H1 (cell line): ENCODE data around the gene OR51S1. TPM values are rescaled to one million over a fixed set of nuclear protein-coding genes. Genes with fewer than 3 reads are reported as not detected.

Source experiments
- polyA plus RNA-seq, 7 experiments: library from polyadenylated mRNA; depleted of rRNA in 3 of 7; stranded (reverse) in 5 of 7; unstranded in 2 of 7; fragments of >200 nt in 5 of 7; fragments of 200-250 nt in 2 of 7; gene quantifications; 1 replicate in 5 of 7; 2 replicates in 1 of 7; 4 replicates in 1 of 7; pipeline versions ENCODE4 v1.2.1 to v1.2.3, GENCODE V29; 2011 to 2013; ENCODE audit warnings: missing spikeins in 2 of 7, mixed read lengths in 2 of 7
- total RNA-seq: library from RNA; stranded (reverse); fragmentation: NEBNext Ultra II Directional; extraction: Animal tissue kit (Norgen Biotek cat#: 25700); gene quantifications from 2 replicates; pipeline ENCODE4 v1.2.1, GENCODE V29; 2021
- TF ChIP-seq, protein P1 (sequence below): fragments of 300-600 bp; sonication (generic); IDR thresholded peaks from 2 replicates; pipeline ENCODE4 v1.7.1; 2012; ENCODE audit warnings: low read length, moderate library complexity, mild to moderate bottlenecking, inconsistent platforms; ENCODE audit not compliant: insufficient replicate concordance

The OR51S1 gene
- total and polyA plus RNA-seq, 2 of the 8 experiments (the other 6 are each of a cell fraction or from before 2014, with no cell fraction given): not detected

DNA sequence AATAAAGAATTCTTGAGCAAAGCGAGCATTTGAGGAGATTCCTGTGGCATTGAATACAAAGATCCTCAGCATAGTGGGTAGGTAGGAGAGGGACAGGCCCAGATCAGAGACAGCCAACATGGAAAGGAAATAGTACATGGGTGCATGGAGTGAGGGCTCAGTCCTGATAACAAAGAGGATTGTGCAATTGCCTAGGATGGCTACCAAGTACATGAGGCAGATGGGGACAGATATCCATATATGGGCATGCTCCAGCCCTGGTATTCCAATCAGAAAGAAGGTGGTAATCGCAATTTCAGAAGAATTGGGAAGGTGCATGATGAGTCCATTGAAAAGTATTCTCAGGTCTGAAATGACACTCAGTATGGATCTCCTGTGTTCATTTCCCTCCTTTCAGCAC is 41.3 kb upstream of the OR51S1 start (continued):
- TF ChIP-seq, protein P1, sequence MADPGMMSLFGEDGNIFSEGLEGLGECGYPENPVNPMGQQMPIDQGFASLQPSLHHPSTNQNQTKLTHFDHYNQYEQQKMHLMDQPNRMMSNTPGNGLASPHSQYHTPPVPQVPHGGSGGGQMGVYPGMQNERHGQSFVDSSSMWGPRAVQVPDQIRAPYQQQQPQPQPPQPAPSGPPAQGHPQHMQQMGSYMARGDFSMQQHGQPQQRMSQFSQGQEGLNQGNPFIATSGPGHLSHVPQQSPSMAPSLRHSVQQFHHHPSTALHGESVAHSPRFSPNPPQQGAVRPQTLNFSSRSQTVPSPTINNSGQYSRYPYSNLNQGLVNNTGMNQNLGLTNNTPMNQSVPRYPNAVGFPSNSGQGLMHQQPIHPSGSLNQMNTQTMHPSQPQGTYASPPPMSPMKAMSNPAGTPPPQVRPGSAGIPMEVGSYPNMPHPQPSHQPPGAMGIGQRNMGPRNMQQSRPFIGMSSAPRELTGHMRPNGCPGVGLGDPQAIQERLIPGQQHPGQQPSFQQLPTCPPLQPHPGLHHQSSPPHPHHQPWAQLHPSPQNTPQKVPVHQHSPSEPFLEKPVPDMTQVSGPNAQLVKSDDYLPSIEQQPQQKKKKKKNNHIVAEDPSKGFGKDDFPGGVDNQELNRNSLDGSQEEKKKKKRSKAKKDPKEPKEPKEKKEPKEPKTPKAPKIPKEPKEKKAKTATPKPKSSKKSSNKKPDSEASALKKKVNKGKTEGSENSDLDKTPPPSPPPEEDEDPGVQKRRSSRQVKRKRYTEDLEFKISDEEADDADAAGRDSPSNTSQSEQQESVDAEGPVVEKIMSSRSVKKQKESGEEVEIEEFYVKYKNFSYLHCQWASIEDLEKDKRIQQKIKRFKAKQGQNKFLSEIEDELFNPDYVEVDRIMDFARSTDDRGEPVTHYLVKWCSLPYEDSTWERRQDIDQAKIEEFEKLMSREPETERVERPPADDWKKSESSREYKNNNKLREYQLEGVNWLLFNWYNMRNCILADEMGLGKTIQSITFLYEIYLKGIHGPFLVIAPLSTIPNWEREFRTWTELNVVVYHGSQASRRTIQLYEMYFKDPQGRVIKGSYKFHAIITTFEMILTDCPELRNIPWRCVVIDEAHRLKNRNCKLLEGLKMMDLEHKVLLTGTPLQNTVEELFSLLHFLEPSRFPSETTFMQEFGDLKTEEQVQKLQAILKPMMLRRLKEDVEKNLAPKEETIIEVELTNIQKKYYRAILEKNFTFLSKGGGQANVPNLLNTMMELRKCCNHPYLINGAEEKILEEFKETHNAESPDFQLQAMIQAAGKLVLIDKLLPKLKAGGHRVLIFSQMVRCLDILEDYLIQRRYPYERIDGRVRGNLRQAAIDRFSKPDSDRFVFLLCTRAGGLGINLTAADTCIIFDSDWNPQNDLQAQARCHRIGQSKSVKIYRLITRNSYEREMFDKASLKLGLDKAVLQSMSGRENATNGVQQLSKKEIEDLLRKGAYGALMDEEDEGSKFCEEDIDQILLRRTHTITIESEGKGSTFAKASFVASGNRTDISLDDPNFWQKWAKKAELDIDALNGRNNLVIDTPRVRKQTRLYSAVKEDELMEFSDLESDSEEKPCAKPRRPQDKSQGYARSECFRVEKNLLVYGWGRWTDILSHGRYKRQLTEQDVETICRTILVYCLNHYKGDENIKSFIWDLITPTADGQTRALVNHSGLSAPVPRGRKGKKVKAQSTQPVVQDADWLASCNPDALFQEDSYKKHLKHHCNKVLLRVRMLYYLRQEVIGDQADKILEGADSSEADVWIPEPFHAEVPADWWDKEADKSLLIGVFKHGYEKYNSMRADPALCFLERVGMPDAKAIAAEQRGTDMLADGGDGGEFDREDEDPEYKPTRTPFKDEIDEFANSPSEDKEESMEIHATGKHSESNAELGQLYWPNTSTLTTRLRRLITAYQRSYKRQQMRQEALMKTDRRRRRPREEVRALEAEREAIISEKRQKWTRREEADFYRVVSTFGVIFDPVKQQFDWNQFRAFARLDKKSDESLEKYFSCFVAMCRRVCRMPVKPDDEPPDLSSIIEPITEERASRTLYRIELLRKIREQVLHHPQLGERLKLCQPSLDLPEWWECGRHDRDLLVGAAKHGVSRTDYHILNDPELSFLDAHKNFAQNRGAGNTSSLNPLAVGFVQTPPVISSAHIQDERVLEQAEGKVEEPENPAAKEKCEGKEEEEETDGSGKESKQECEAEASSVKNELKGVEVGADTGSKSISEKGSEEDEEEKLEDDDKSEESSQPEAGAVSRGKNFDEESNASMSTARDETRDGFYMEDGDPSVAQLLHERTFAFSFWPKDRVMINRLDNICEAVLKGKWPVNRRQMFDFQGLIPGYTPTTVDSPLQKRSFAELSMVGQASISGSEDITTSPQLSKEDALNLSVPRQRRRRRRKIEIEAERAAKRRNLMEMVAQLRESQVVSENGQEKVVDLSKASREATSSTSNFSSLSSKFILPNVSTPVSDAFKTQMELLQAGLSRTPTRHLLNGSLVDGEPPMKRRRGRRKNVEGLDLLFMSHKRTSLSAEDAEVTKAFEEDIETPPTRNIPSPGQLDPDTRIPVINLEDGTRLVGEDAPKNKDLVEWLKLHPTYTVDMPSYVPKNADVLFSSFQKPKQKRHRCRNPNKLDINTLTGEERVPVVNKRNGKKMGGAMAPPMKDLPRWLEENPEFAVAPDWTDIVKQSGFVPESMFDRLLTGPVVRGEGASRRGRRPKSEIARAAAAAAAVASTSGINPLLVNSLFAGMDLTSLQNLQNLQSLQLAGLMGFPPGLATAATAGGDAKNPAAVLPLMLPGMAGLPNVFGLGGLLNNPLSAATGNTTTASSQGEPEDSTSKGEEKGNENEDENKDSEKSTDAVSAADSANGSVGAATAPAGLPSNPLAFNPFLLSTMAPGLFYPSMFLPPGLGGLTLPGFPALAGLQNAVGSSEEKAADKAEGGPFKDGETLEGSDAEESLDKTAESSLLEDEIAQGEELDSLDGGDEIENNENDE: no peak
